ENCODE measurements around the gene ASRGL1.

DNA sequence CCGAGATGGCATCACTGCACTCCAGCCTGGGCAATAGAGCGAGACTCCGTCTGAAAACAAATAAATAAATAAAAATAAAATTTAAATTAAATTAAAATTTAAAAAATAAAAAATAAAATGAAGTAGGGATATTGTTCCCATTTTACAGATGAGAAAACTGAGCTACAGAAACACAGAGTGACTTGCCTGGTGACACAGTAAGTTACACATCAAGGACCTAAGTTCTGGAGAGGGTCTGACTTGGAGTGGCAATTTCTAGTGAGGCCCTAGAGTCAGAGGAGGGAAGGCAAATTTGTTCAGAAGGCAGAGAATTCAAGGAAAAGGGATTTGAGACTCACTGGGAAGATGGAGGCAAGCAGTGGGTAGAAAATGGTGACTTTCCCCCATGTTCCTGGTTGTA, 83.6 kb downstream of the ASRGL1 start:
- TF ChIP-seq, protein P1, sequence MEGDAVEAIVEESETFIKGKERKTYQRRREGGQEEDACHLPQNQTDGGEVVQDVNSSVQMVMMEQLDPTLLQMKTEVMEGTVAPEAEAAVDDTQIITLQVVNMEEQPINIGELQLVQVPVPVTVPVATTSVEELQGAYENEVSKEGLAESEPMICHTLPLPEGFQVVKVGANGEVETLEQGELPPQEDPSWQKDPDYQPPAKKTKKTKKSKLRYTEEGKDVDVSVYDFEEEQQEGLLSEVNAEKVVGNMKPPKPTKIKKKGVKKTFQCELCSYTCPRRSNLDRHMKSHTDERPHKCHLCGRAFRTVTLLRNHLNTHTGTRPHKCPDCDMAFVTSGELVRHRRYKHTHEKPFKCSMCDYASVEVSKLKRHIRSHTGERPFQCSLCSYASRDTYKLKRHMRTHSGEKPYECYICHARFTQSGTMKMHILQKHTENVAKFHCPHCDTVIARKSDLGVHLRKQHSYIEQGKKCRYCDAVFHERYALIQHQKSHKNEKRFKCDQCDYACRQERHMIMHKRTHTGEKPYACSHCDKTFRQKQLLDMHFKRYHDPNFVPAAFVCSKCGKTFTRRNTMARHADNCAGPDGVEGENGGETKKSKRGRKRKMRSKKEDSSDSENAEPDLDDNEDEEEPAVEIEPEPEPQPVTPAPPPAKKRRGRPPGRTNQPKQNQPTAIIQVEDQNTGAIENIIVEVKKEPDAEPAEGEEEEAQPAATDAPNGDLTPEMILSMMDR (conservative IDR thresholded peaks at IDR 0.05): no peak
- no peak for TF ChIP-seq ZFX (IDR thresholded peaks at IDR 0.05)

All from C4-2B (cell line).